ENCODE results near the gene XRCC5.

GRCh38 chr2:216117561-216118340 lies 8.6 kb downstream of the XRCC5 start:
- TF ChIP-seq POLR2AphosphoS5 (IDR thresholded peaks at IDR 0.05; ENCODE audit: low read depth, low read length) = no peak; the same call in 1 of the 2 replicates
- no peak for TF ChIP-seq TAF1 (IDR thresholded peaks at IDR 0.05; ENCODE audit: borderline replicate concordance, low read depth, low read length)

Data from GM12892 (cell line).